OCI-LY3 (cell line): Measurements from ENCODE around the gene CYTH3.

ENCODE experiments used
- CTCF ChIP-seq: fragments of 200-600, 300-600 bp; sonication (generic); IDR thresholded peaks from 2 replicates; pipeline ENCODE4 v1.5.1; 2014; ENCODE audit warnings: antibody characterized with exemption, low read length, low read depth
- EZH2phosphoT487 ChIP-seq: fragments of 200-600 bp; shearing (Covaris generic); IDR thresholded peaks from 2 replicates; pipeline ENCODE4 v1.6.1; 2018; ENCODE audit warnings: antibody characterized with exemption, mixed run types, low read depth

DNA sequence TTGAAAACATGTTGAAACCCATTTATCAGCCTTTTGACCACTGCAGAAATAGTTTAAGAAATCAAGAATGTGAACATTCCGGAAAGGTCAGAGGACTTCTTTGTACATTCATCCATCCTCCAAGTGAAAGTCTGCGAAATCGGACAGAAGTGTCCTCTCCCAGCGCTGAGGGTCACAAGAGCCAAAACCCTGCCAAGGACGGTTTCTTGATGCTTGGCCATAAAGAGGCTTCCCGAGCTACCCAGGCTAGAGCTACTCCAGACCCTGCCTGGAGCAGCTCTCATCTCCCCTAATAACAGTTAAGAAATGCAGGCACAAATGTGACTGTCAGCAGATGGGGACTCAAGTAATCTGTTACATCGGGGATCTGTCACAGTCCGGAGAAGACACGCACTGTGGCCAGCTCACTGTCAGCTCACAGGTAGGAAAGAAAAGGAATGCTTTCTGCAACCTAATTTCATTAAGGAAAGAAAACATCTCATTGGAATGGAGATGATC lies 4.5 kb upstream of the CYTH3 start:
- no peak for TF ChIP-seq CTCF
- no peak for TF ChIP-seq EZH2phosphoT487
